ENCODE results near the gene FZD1.

GRCh38 chr7:91233212-91233611 lies 31.0 kb upstream of the FZD1 start:
- no peak for TF ChIP-seq CTCF (IDR thresholded peaks at IDR 0.05; ENCODE audit: poor library complexity)
- no peak for TF ChIP-seq EZH2phosphoT487 (IDR thresholded peaks at IDR 0.05; ENCODE audit: low read depth, severe bottlenecking, unreplicated experiment)
